KOPT-K1 (cell line): Measurements from ENCODE around the gene CABLES1.
"Not testable (repeated sequence)": the region's sequence is repeated elsewhere in the genome, so short reads cannot be mapped to it uniquely, and the experiment has no call there.

ENCODE experiments used
- H3K27ac ChIP-seq: fragments of 200-600 bp; sonication (generic); 2 replicates; pipeline ENCODE4 v1.5.1; 2016; ENCODE audit warnings: antibody characterized with exemption, mild to moderate bottlenecking, low read depth, low read length; ENCODE audit not compliant: poor library complexity, severe bottlenecking
- H3K36me3 ChIP-seq: fragments of 200-600 bp; sonication (generic); 2 replicates; pipeline ENCODE4 v1.5.1; 2017; ENCODE audit warnings: antibody characterized with exemption, mild to moderate bottlenecking, low read length, moderate library complexity; ENCODE audit not compliant: insufficient read depth
- H3K9me3 ChIP-seq: fragments of 200-600 bp; sonication (generic); 2 replicates; pipeline ENCODE4 v1.5.1; 2017; ENCODE audit warnings: antibody characterized with exemption, low read length, mild to moderate bottlenecking; ENCODE audit not compliant: insufficient read depth, poor library complexity, severe bottlenecking

Gene CABLES1

GRCh38 chr18:23238651-23239349 is 103.5 kb downstream of the CABLES1 start:
- no peaks in the 10 kb centered on the region for H3K9me3 ChIP-seq
- H3K27ac ChIP-seq, result no peak overlapping the region
- no peaks in the 10 kb centered on the region for H3K36me3 ChIP-seq

- no peaks in the 10 kb centered on the region for H3K9me3 ChIP-seq
- no peaks in the 10 kb centered on the region for H3K36me3 ChIP-seq
- no peak overlapping the region for H3K27ac ChIP-seq
These were observed 104.0 kb downstream of the CABLES1 start for GRCh38 chr18:23239350-23239692.

GRCh38 chr18:23239885-23240608 is 104.8 kb downstream of the CABLES1 start:
- no peaks in the 10 kb centered on the region for H3K9me3 ChIP-seq
- no peak overlapping the region for H3K27ac ChIP-seq
- no peaks in the 10 kb centered on the region for H3K36me3 ChIP-seq

- Histone ChIP-seq H3K9me3 (no peaks in the 10 kb centered on the region), H3K27ac (no peak overlapping the region), H3K36me3 (no peaks in the 10 kb centered on the region)
These were observed 105.3 kb downstream of the CABLES1 start for GRCh38 chr18:23240609-23240930.

- not testable (repeated sequence) for H3K36me3 ChIP-seq, H3K27ac ChIP-seq, H3K9me3 ChIP-seq
These were observed 106.7 kb downstream of the CABLES1 start for GRCh38 chr18:23241833-23242496.

GRCh38 chr18:23243178-23243577 is 107.9 kb downstream of the CABLES1 start:
- no peak overlapping the region for H3K27ac ChIP-seq

GRCh38 chr18:23243816-23244215 is 108.5 kb downstream of the CABLES1 start:
- H3K9me3 ChIP-seq, result no peaks in the 10 kb centered on the region
- no peaks in the 10 kb centered on the region for H3K36me3 ChIP-seq
- H3K27ac ChIP-seq, result no peak overlapping the region

More at GRCh38 chr18:23243178-23243577, 107.9 kb downstream of the CABLES1 start:
- Histone ChIP-seq H3K9me3 (no peaks in the 10 kb centered on the region), H3K36me3 (no peaks in the 10 kb centered on the region)

GRCh38 chr18:23244401-23244800 is 109.1 kb downstream of the CABLES1 start:
- H3K9me3 ChIP-seq, result no peaks in the 10 kb centered on the region
- no peaks in the 10 kb centered on the region for H3K36me3 ChIP-seq
- no peak overlapping the region for H3K27ac ChIP-seq

GRCh38 chr18:23245461-23245860 is 110.2 kb downstream of the CABLES1 start:
- Histone ChIP-seq H3K36me3 (no peaks in the 10 kb centered on the region), H3K9me3 (no peaks in the 10 kb centered on the region), H3K27ac (no peak overlapping the region)

- H3K9me3 ChIP-seq, result no peaks in the 10 kb centered on the region
- no peak overlapping the region for H3K27ac ChIP-seq
These were observed 112.0 kb downstream of the CABLES1 start for GRCh38 chr18:23247331-23247730.

GRCh38 chr18:23247896-23248295 is 112.6 kb downstream of the CABLES1 start:
- Histone ChIP-seq H3K9me3 (no peaks in the 10 kb centered on the region), H3K27ac (no peak overlapping the region), H3K36me3 (no peaks in the 10 kb centered on the region)

More at GRCh38 chr18:23247331-23247730, 112.0 kb downstream of the CABLES1 start:
- no peaks in the 10 kb centered on the region for H3K36me3 ChIP-seq

GRCh38 chr18:23248826-23249225 is 113.5 kb downstream of the CABLES1 start:
- Histone ChIP-seq H3K36me3 (no peaks in the 10 kb centered on the region), H3K9me3 (no peaks in the 10 kb centered on the region)

GRCh38 chr18:23249348-23249747 is 114.1 kb downstream of the CABLES1 start:
- no peaks in the 10 kb centered on the region for H3K9me3 ChIP-seq
- H3K36me3 ChIP-seq, result no peaks in the 10 kb centered on the region
- H3K27ac ChIP-seq, result no peak overlapping the region

More at GRCh38 chr18:23248826-23249225, 113.5 kb downstream of the CABLES1 start:
- no peak overlapping the region for H3K27ac ChIP-seq

- H3K36me3 ChIP-seq, result no peaks in the 10 kb centered on the region
- no peak overlapping the region for H3K27ac ChIP-seq
- no peaks in the 10 kb centered on the region for H3K9me3 ChIP-seq
These were observed 115.8 kb downstream of the CABLES1 start for GRCh38 chr18:23250893-23251656.

GRCh38 chr18:23253630-23254029 is 118.3 kb downstream of the CABLES1 start:
- Histone ChIP-seq H3K36me3 (no peaks in the 10 kb centered on the region), H3K9me3 (no peaks in the 10 kb centered on the region), H3K27ac (no peak overlapping the region)
